HG03280 (cell line): ENCODE results near the gene SLC38A6.
"Not testable (repeated sequence)": the region's sequence is repeated elsewhere in the genome, so short reads cannot be mapped to it uniquely, and the experiment has no call there.

ENCODE experiments used
- ATAC-seq: cut with Tn5 transposase; IDR thresholded peaks from one replicate; pipeline ENCODE4 v1.9.1; 2021; ENCODE audit warnings: mild to moderate bottlenecking, moderate library complexity; ENCODE audit not compliant: unreplicated experiment

The SLC38A6 gene

DNA sequence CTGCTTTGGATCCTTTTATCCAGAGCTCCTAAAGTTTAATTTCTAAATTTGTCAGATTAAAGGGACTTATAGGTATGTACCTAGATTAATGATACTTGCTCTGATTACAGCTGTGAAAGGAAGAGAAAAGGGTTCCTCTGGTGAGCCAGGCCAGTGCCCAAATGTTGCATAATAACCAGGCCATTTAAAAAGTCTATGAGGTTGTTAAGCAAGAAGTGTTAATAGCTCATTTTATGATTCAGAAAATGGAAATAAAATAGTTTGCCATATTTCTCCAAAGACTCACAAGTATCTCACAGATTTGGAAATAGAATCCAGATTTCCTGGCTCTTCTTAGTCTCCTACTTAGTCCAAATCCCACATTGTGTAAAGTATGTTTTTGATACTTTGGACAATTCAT is 67.6 kb downstream of the SLC38A6 start:
- no peak for ATAC-seq

DNA sequence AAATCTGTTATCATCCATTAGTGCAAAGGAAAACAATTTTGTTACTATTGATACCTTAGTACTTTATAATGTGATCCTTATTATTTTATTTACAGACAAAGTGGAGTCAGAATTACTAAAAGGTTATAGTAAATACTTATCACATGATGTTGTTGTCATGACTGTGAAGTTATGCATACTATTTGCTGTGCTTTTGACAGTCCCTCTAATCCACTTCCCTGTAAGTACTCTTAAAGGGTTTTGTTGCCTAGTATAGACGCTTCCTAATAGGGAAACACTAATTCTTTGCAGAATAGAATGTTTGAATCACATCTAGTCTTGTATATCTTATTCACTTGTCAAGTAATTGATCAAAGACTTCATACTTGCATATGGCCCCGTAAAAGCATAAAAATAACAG is 69.4 kb downstream of the SLC38A6 start:
- ATAC-seq, result no peak

DNA sequence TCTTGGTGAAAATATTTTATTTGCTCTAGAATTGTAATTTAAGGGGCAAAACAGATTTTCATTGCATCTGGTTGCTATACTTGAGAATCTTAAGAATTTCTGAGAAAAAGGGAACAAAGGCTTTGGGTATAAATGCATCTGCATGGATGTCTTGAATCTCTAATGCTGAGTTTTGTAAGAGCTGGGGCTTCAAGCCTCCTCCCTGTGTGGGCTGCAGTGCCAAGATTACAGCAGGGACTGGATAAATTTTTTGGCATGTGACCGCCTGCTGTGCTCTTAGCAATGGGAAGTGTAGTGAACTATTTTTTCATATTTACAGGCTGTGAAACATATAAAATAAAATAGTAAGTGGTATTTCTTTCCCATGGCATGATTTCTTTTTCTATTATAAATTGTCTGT is 70.0 kb downstream of the SLC38A6 start:
- no peak for ATAC-seq

DNA sequence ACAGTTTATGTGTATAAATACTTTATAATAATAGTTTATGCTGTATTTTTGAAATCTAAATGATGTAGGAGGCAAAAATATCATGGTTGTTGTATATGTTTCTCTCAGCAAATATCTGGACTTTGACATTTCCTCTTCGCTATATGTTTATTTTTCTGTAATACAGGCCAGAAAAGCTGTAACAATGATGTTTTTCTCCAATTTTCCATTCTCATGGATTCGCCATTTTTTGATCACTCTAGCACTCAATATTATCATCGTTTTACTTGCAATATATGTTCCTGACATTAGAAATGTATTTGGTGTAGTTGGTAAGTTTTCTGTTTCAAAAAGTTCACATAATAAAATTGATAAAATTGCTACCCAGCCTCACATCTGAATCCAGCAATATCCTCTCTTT is 70.6 kb downstream of the SLC38A6 start:
- ATAC-seq, result no peak

DNA sequence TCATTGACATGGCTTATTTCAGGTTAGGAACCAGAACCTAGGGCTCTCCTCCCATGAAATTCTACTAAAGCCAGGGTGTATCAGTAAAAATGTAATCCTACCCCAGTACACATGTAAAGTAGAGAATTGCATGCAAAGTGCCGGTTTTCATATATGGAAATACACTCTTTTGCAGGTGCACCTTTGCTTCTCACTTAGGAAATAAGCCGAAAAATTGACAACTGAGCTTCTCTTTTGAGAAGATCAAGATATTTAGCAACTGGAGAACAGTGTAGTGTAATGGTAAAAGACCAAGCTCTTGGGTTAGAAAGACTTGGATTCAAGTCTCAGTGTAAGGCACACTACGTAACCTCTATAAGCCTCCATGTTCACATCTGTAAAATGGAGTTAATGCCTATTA is 82.4 kb downstream of the SLC38A6 start:
- ATAC-seq, result no peak

DNA sequence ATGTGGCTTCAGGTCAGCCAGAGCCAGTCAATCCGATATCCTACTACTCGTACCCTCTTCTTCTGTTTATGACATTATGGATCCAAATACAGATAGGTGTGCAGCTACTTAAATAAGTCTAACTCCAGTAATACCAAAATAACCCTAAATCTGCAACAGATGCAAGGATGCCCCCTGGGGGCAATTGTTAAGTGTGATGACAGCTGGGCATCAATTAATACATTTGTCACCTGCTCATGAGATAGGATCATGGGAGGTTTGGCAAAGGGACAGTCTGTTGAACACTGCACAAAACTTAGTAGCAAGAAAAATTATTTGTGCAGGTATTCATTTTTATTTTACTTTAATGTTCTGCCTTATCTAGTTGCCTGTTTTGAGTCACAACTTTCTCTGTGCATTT is 83.2 kb downstream of the SLC38A6 start:
- no peak for ATAC-seq

DNA sequence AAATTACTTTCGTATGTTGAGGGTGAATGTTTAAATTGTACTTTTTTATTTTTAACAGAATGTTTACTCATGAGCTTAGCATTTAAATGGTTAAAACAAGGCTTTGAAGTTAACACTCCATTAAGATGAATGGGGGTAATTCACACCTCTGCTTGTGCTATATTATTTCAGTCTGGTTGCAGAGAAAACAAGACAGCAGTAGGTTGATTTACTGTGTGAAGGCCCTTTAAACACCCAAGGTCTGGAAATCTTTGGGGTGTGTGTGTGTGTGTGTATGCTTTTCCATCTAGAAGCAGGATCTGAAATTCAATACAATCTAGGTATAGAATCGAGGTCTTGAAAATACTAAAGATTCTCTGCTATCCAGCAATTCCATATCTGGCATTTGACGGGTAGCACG is 83.8 kb downstream of the SLC38A6 start:
- ATAC-seq, result no peak

DNA sequence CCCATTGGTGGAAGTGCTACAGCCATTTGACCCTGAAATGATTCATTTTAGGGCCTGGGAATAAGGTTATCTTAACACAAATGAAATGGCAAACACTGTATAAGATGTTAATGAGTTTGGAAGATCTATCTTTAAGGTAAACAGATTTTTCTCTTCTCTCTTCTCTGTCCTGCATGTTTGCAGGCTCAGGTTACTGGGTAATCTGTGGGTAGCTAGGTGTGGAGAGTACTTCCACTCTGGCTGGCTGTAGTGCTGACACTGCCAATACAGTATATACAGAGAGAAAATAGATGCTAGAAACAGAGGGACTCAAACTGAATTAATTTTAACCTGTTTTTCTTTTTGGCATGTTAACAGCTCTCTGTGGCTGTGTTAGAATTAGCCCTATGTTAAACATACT is 84.6 kb downstream of the SLC38A6 start:
- ATAC-seq, result no peak

DNA sequence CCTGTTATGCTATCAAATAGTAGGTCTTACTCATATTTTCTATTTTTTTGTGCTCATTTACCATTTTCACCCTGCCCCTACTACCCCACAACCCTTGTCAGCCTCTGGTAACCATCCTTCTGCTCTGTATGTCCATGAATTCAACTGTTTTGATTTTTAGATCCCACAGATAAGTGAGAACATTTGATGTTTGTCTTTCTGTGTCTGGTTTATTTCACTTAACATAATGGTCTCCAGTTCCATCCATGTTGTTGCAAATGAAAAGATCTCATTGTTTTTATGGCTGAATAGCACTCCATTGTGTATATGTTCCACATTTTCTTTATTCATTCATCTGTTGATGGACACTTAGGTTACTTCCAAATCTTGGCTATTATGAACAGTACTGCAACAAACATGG is 91.4 kb downstream of the SLC38A6 start:
- not testable (repeated sequence) for ATAC-seq

DNA sequence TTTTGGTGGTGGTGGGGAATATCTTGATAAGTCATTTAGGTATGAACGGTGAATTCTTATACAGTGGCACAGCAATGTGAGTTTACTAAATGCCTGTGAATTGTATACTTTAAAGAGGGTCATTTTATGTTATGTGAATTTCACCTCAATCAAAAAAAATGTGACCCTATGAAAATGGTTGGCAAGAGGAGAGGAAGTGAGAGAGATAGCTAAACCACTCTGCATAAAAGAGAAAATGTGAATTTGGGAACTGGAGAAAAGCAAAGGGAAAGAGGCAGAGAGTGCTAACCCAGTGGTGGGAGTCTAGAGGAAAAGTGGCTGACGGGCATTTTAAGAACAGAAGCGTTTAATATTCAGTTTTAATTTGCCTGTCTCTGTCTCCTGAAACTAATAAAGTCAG is 93.8 kb downstream of the SLC38A6 start:
- no peak for ATAC-seq

DNA sequence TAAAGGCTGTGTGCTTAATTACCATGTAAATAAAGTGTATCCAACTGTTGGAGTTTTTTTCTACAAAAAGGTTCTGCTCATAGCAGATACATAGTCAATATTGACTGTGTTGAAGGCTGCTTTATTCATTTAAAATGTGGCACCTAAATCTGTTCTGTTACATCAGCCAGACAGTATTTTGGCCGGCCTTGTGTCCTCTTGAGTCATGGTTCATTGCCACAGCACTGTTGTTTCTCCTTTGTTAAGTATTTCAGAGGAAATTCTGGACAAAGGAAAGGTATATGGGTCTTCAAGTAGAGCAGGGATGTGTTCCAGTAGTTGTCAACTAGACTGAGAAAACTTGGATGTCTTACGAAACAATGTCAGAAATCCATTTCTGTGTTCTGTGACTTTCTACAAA is 95.5 kb downstream of the SLC38A6 start:
- ATAC-seq, result no peak

DNA sequence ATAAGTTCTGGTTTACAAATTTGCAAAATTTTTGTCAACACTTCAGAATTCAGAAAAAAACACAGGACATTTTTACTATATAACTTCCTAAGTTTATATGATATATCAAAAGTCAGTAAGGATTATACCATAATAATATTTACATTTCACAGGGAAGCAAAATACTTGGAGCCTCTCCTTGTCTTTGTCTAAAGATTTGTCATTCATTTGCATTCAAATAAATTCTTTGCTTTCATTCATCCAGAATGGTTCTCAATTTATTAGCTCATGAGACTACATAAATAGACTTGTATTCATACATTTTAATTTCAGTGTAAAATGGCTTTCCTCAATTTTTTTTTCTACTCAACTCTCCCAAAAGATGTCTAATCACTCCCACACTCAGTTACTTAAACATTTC is 96.4 kb downstream of the SLC38A6 start:
- no peak for ATAC-seq

DNA sequence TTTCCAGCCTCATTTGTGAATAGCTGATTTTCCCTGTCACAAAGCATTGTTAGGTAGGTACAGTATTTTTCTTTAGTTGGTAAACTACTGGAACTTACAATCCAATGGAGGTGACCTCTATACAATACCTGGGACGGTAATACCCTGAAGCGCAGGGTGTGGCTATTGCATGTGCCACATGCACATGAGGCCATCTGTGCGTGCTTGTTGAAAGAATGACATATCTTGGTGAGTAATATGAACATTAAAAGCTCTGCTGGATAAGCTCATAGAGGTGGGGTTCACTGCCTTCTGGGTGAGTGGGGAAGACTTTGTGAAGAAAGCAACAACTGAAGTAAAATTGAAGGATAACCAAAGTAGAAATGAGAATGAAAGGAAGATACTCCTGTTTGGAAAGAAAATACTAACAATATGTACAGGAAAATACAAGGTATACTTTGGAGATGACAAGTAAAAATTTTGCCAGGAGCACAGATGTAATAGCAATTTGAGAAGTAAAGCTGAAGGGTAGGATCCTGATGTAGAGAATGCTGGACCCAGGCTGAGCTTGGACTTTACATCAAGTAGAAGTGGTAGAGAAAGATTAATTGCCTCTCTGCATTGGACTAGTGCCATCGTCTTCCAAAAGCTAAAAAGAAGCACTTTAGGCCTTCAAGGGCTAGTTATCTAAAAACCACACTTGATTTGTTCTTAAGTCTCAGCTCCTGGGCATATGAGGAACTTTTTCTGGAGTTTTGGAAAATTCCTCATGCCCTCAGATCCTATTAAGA is 97.1 kb downstream of the SLC38A6 start:
- no peak for ATAC-seq

DNA sequence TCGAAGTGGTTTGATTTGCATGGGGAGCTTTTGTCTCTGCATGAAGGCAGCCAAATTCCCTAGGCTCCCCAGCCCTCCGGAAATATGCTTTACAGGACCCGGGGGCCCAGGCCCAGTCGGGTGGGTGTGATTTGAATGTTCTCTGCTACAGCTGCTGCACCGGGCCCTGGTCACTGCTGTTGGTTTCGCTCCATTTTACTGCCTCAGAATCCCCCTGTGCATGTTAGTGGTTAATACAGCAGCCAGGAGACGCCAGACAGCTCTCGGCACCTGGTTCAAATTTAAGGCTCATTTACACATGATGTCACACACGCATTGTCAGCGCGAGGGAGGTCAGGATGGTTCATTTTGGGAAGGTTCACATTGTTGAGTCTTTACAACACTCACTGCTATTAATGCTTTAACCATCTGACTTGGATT is 99.6 kb downstream of the SLC38A6 start:
- ATAC-seq, result peak; percentile 92

DNA sequence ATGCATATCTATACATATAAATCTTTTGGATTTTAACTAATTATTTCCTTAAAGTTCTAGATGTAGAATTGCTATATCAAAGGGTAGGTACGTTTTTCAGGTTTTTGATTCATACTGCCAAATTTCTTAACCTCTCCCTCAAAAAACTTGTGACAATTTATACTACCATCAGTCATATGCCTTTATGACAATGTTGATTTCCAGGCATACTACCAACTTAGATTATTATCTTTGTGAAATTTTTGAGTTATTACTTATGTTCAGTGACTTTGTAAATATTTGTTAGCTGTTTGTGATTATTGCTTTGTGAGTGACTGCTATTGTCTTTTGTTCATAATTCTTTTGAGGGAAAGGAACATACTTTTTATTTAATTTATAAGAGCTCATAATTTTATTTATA is 107.0 kb downstream of the SLC38A6 start:
- no peak for ATAC-seq

DNA sequence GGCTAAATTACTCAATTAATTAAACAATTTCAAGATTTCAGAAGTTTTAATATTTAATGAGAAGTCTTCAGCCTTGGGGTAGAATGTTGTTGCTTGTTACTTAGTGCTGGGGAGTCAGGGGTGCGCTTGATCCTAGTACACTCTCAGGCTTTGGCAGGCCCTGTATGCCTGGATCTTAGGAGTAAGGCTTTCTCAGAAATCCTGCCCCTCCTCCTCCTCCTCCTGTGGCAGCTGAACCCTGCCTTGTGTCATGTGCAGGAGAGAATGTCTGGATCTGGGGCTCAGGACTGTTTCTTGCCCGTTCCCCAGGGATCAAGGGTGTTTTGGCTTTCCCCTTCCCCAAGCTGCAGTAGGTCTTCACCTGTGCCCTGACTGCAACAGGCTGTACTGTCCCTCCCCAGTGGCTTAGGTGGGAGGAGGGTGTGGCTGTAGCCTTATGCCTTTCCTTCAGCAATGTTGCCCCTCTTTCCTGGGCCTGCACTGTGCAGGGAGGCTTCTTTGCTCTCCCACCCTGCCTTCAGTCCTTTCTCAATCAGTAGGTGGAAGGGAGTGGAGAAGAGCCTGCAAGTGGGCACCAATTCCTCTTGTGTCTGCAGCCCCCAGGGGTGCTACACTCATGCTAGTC is 108.2 kb downstream of the SLC38A6 start:
- no peak for ATAC-seq

DNA sequence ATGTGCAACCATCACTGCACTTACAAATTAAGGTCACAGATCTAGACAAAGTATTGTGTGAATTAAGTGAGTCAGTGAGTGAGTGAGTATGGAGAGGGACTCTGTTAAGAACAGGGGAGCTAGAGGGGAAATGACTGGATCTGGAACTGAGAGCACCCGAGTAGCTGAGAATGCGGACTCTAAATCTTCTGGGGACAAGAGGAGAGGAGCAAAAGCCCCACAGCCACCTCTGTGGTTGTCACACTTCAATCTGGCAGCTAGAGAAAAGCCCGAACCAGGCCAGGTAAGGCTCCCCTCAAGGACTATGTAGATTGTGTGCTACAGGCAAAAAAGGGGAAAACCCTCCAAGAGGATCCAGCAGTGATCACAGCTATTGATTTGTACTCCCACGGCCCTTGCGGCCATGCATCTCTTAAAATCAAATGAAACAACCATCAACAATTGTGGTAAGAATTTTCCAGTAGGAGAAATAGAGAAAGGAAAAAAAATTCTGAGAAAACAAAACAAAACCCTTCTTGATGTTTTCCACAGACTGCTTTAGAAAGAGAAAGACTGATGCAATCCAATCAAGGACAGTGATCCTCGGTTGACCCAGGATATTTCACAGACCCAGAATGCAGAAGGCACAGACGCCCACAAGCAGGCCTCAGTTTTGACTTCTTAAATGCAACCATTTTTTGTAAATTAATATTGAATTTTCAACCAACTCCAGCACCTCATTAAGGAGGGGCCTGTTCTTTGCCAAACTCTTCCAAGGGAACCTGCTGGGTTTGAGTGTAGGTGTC is 109.6 kb downstream of the SLC38A6 start:
- peak; percentile 62 for ATAC-seq

DNA sequence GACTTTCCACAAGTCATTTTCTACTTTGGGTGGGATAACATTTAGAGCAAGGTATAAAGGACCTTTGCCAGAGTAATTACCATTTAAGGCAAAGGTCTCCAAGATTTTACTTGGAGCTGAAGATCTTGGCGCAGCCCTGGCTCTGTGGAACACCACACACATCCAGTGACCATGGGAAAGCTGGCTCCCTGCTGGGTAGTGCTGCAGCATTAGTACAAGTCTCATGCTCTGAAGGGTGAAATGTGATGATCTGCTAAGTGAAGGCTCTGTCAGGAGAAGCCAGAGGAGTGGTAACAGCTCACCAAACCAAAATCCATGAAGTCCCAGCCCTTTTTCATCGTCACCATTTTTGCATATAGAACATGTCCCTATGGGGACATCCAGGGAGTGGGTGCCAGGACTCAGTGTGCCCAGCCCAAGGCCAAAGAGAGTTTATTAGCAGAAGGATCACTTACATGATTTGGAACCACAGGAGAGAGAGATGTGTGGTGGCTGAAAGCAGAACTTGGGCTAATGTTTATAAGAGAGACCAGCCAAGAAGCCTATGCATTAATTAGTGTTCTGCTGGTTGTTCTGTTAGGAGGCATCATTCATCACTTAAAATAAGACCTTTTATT is 110.7 kb downstream of the SLC38A6 start:
- ATAC-seq, result no peak

DNA sequence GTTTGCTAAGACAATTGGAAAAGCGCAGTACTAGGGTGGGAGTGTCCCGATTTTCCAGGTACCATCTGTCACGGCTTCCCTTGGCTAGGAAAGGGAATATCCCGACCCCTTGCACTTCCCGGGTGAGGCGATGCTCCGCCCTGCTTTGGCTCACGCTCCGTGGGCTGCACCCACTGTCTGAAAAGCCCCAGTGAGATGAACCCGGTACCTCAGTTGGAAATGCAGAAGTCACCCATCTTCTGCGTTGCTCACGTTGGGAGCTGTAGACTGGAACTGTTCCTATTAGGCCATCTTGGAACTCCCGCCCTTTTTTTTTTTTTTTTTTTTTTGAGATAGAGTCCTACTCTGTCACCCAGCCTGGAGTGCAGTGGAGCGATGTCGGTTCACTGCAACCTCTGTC is 117.1 kb downstream of the SLC38A6 start:
- not testable (repeated sequence) for ATAC-seq

DNA sequence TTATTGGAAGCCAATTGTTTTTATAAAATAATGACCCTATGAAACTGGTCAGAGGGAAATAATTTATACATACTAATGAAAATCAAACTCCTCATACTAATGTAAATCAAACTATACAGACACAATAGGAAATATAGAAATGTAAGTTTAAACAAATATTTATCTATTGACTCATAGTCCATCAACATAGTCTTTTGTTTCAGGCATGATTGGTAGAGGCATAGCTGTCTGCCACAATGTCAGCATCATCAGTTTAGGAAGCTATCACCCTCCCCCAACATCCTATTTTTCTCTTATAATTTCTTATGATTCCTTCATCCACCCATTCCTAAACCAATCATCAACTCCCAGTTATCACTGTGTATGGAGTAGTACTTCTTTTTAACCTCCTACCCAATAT is 117.7 kb downstream of the SLC38A6 start:
- ATAC-seq, result no peak

DNA sequence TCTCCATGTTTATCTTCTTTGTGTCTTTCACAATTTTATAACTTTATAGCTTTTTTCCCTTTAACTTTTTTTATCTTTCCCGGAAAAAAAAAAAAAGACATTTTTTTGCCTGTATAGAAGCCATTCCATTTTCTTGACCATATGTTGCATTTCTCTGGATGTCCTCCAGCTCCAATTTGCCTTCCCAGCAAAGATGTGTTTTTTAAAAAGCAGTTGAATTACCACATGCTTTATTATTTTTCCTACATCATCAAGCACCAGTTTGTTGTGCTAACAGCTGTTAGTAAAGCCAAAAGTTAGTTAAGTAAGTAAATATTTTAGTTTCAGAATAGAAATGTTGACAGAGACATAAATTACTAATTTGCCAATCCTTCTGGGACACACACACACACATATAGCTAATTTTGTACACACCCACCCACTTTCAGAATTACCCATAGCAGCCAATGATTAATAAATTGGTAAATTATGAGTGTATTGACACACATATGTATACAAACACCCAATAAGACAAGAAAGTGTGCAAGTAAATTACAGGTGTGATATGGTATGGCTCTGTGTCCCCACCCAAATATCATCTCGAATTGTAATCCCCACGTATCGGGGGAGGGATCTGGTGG is 118.3 kb downstream of the SLC38A6 start:
- ATAC-seq, result no peak
